SIG-M5 (cell line): Measurements from ENCODE around the gene INPP5F.

Experiments used
- DNase-seq: peaks from one replicate; lab custom pipeline; 2025; lab: John Stamatoyannopoulos, UW

Gene INPP5F

GRCh38 chr10:119818889-119819270 is 93.0 kb downstream of the INPP5F start:
- DNase-seq, result no peak

DNA sequence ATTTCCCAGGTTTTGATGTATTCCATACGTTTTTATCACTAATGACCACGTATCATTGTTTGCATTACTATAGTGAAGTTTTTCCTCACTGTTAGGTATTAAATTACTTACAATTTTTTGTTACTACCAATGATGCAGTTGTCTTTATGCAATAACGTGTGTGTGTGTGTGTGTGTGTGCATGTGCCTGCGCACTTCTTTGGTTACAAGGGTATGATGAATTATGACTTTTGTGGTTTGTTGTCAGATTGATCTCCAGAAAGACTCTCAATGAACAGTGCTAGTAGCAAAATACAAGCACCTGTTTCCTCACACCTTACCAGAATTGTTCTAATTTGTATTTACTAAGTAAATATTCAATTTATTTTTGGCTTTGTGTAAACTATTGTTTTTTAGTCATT is 95.3 kb downstream of the INPP5F start:
- no peak for DNase-seq

DNA sequence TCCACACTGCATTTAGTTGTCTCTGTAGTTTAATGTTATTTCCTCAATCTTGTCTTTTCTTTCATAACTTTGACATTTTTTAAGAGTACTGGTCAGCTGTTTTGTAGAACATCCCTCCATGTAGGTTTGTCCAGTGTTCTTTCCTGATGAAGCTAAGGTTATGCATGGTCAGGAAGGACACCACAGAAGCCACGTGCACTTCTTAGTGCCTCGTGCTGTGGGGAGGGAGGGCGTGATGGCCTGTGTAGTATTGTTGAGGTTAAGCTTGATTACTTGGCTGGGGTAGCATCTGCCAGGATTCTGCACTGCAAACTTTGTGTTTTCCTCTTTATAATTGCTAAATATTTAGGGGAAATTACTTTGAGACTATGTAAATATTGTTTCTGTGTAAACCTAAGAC is 98.4 kb downstream of the INPP5F start:
- no peak for DNase-seq

- no peak for DNase-seq
These were observed 100.9 kb downstream of the INPP5F start for GRCh38 chr10:119826771-119827170.

DNA sequence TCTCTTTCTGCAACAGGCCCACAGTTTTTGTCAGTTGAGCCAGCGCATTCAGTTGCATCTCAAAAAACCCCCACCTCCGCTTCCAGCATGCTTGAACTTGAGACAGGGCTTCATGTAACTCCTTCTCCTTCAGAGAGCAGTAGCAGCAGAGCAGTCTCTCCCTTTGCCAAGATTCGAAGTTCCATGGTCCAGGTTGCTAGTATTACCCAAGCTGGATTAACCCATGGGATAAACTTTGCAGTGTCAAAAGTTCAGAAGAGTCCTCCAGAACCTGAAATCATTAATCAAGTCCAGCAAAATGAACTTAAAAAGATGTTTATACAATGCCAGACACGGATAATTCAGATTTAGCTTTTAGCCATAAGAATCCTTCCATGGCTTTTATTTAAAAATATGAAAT is 101.6 kb downstream of the INPP5F start:
- DNase-seq, result no peak

- DNase-seq, result no peak
These were observed 103.6 kb downstream of the INPP5F start for GRCh38 chr10:119829429-119829828.

- DNase-seq, result no peak
These were observed 105.0 kb downstream of the INPP5F start for GRCh38 chr10:119830851-119831250.

DNA sequence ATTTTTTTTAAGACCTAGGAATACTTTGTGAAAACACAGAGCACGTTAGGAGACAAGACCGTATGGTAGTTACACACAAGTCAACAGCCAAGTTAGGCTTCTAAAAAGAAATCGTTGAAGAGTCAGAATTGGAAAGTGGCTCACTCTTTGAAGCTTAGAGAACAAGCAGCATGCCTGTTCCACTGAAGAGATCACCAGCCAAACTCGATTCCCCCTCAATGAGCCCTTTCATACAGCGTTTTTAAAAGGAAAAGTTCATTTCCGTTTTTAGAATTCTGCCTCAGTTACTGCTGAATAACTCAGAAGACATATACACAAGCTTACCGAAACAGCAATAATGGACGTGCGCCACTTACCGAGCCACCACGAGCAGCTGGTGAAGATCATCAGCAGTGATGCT is 105.8 kb downstream of the INPP5F start:
- DNase-seq, result no peak

GRCh38 chr10:119832951-119833350 is 107.1 kb downstream of the INPP5F start:
- DNase-seq, result no peak

- no peak for DNase-seq
These were observed 108.3 kb downstream of the INPP5F start for GRCh38 chr10:119834188-119834587.

- no peak for DNase-seq
These were observed 119.8 kb downstream of the INPP5F start for GRCh38 chr10:119845656-119846055.

GRCh38 chr10:119849031-119849789 is 123.4 kb downstream of the INPP5F start:
- no peak for DNase-seq

- no peak for DNase-seq
These were observed 124.1 kb downstream of the INPP5F start for GRCh38 chr10:119849944-119850343.

DNA sequence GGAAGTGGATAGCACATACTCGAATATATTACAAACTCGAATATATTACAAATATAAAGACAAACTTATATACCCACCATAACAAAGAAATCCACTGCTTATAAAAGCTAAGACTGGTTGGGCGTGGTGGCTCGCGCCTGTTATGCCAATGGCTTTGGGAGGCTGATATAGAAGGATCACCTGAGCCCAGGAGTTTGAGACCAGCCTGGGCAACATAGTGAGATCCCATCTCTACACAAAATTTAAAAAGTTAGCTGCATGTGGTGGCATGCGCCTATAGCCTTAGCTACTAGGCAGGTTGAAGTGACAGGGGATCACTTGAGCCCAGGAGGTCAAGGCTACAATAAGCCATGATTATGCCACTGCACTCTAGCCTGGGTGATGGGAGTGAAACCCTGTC is 126.4 kb downstream of the INPP5F start:
- DNase-seq, result no peak

GRCh38 chr10:119852822-119853221 is 127.0 kb downstream of the INPP5F start:
- DNase-seq, result no peak

DNA sequence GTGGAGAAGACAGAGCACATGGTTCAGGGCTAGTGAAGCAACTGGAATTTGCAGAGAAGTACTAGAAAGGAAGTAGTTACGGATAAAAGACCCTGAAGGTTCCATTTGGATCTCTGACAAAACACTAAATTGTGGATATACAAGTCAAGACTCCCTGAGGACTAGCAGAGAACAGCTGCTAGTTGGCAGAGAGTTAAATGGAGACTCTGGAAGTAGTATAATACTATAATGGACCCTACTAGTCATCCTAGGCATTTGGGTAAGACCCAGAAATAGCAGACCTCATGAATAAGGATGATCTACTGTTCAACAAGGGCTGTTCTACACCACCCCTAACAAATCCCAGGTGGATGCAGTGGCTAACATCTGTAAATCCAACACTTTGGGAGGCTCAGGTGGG is 127.7 kb downstream of the INPP5F start:
- no peak for DNase-seq

DNA sequence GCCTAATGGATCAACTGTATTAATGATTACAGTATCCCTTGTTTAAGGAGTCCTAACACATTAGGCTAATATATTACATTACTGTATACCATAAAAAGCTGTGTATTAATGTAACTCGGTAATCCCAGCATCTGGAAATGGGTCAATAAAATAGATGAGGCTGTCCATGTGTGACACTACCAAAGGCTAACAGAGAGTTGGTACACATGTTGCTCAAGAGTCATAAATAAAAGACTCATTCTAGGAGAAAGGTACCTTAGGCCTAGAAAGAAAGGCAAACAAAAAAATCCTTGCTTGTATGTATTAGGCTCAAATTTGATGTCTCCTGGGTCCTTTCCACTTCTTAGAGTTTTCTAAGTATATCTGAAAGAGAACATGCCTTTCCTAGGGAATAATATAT is 132.2 kb downstream of the INPP5F start:
- no peak for DNase-seq

GRCh38 chr10:119859420-119860258 is 133.8 kb downstream of the INPP5F start:
- DNase-seq, result no peak

GRCh38 chr10:119860866-119861607 is 135.2 kb downstream of the INPP5F start:
- DNase-seq, result no peak

DNA sequence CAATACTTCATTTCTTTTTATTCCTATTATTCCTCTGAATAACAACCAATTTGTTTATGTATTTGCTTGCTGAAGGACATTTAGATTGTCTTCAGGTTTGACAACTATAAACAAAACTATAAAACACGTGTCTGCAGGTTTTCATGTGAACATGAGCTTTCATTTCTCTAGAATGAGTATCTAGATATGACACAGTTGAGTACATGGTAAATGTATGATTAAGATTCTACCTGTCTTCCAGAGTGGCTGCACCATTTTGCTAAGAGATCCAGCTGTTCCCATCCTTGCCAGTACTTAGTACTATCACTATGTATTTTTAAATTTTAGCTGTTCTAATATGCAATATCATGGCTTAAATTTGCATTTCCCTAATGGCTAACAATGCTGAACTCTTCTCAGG is 136.7 kb downstream of the INPP5F start:
- no peak for DNase-seq

DNA sequence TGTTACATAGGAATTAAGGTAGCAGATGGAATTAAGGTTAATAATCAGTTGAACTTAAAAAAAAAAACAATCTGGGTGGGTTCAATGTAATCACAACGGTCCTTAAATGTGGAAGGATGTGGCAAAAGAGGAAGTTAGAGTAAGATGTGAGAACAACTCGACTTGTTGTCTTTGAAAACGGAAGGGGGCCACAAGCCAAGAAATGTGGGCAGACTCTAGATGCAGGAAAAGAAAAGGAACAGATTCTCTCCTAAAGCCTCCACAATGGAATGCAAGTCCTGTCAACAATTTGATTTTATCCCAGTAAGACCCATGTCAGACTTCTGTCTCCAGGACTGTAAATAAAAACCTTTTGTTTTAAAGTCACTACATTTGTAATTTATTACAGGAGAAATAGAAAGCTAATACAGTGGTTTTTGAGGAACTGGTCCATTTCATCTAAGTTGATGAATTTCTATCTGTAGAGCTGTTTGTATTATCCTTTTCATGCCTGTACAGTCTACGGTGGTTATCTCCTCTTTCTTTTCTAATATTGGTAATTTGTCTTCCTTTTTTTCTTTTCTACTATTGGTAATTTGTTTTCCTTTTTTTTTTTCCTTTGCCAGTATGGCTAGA is 138.2 kb downstream of the INPP5F start:
- DNase-seq, result no peak

DNA sequence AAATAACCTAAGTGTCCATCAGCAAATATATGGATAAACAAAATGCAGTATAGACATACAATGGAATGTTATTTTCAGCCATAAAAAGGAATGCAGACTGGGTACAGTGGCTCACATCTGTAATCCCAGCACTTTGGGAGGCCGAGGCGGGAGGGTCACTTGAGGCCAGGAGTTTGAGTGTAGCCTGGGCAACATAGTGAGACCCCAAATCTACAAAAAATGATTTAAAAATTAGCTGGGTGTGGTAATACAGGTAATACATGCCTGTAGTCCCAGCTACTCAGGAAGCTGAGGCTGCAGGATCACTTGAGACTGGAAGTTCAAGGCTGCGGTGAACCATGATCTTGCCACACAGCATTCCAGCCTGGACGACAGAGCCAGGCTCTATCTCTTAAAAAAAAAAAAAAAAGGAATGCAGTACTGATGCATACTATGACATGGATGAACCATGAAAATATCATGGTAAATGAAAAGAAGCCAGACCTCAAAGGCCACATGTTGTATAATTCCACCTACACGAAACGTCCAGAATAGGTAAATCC is 139.9 kb downstream of the INPP5F start:
- DNase-seq, result no peak
